ENCODE measurements around the gene ERCC4. TPM values are rescaled to one million over a fixed set of nuclear protein-coding genes. Genes with fewer than 3 reads are reported as not detected.

The ERCC4 gene
- total RNA-seq, 1 donor from 2014 or later, result 11.4 TPM

DNA sequence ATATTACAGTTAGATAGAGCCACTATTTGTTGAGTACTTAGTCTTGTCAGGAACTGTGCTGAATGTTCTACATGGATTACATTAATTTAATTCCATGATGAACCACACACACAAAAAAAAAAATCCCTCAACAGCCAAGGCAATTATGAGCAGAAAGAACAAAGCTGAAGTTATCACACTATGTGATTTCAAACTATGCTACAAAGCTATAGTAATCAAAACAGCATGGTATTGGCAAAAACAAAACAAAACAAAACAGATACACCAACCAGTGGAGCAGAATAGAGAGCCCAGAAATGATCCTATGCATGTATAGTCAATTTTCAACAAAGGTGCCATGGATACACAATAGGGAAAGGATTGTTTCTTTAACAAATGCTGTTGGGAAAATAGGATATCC lies 8.1 kb upstream of the ERCC4 start:
- Histone ChIP-seq H3K4me2 (no peak overlapping the region), H4K20me1 (ENCODE audit: low read depth) (no peaks in the 10 kb centered on the region), H3K4me3 (no peak overlapping the region), H3K27ac (no peak overlapping the region), H3K9ac (no peak overlapping the region), H3K4me1 (no peaks in the 10 kb centered on the region), H3K79me2 (ENCODE audit: low read depth) (no peaks in the 10 kb centered on the region), H3K9me3 (ENCODE audit: low read depth) (no peaks in the 10 kb centered on the region), H3F3A (ENCODE audit: low read depth) (no peaks in the 10 kb centered on the region), H3K27me3 (no peaks in the 10 kb centered on the region), H2AFZ (replicated peaks) (no peak overlapping the region), H3K36me3 (no peaks in the 10 kb centered on the region)
- Mint-ChIP-seq H3K27me3 (ENCODE audit: insufficient read depth, low read depth) (peaks cover 5% of the 10 kb centered on the region), H3K9me3 (peaks cover 16% of the 10 kb centered on the region), H3K4me3 (no peak overlapping the region), H3K27ac (no peak overlapping the region), H3K4me1 (no peaks in the 10 kb centered on the region), H3K36me3 (no peaks in the 10 kb centered on the region)
- no peak for DNase-seq (ENCODE audit: low spot score)
- TF ChIP-seq EZH2phosphoT487 (IDR thresholded peaks at IDR 0.05) (no peak), EZH2 (IDR thresholded peaks at IDR 0.05) (no peak)
- TF ChIP-seq, protein P1, sequence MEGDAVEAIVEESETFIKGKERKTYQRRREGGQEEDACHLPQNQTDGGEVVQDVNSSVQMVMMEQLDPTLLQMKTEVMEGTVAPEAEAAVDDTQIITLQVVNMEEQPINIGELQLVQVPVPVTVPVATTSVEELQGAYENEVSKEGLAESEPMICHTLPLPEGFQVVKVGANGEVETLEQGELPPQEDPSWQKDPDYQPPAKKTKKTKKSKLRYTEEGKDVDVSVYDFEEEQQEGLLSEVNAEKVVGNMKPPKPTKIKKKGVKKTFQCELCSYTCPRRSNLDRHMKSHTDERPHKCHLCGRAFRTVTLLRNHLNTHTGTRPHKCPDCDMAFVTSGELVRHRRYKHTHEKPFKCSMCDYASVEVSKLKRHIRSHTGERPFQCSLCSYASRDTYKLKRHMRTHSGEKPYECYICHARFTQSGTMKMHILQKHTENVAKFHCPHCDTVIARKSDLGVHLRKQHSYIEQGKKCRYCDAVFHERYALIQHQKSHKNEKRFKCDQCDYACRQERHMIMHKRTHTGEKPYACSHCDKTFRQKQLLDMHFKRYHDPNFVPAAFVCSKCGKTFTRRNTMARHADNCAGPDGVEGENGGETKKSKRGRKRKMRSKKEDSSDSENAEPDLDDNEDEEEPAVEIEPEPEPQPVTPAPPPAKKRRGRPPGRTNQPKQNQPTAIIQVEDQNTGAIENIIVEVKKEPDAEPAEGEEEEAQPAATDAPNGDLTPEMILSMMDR (IDR thresholded peaks at IDR 0.05), result no peak

DNA sequence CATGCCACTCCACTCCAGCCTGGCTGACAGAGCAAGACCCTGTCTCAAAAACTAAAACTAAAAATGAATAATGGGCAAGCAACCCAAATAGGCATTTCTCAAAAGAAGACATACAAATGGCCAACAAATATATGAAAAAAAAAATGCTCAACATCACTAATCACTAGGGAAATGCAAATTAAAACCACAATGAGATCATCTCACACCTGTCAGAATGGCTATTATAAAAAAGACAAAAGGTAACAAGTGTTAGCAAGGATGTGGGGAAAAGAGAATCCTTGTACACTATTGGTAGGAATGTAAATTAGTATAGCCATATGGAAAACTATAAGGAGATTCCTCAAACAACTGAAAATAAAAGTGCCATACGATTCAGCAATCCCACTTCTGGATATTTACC lies 7.1 kb upstream of the ERCC4 start:
- no peaks in the 10 kb centered on the region for H3K4me1 Mint-ChIP-seq
- H4K20me1 ChIP-seq (ENCODE audit: low read depth), result no peaks in the 10 kb centered on the region
- peaks cover 5% of the 10 kb centered on the region for H3K27me3 Mint-ChIP-seq (ENCODE audit: insufficient read depth, low read depth)
- no peaks in the 10 kb centered on the region for H3K4me1 ChIP-seq
- no peak overlapping the region for H2AFZ ChIP-seq (replicated peaks)
- H3K9me3 Mint-ChIP-seq, result peaks cover 16% of the 10 kb centered on the region
- no peak overlapping the region for H3K4me3 Mint-ChIP-seq
- H3K27ac ChIP-seq, result no peak overlapping the region
- H3K27ac Mint-ChIP-seq, result no peak overlapping the region
- H3K36me3 Mint-ChIP-seq, result no peaks in the 10 kb centered on the region
- no peak overlapping the region for H3K4me3 ChIP-seq
- DNase-seq (ENCODE audit: low spot score), result no peak
- no peak overlapping the region for H3K4me2 ChIP-seq
- no peaks in the 10 kb centered on the region for H3F3A ChIP-seq (ENCODE audit: low read depth)
- no peaks in the 10 kb centered on the region for H3K36me3 ChIP-seq
- no peaks in the 10 kb centered on the region for H3K9me3 ChIP-seq (ENCODE audit: low read depth)
- no peak for TF ChIP-seq EZH2phosphoT487 (IDR thresholded peaks at IDR 0.05)
- TF ChIP-seq EZH2 (IDR thresholded peaks at IDR 0.05), result no peak
- TF ChIP-seq, protein P1 (IDR thresholded peaks at IDR 0.05), result no peak
- no peak overlapping the region for H3K9ac ChIP-seq
- no peaks in the 10 kb centered on the region for H3K79me2 ChIP-seq (ENCODE audit: low read depth)
- no peaks in the 10 kb centered on the region for H3K27me3 ChIP-seq

DNA sequence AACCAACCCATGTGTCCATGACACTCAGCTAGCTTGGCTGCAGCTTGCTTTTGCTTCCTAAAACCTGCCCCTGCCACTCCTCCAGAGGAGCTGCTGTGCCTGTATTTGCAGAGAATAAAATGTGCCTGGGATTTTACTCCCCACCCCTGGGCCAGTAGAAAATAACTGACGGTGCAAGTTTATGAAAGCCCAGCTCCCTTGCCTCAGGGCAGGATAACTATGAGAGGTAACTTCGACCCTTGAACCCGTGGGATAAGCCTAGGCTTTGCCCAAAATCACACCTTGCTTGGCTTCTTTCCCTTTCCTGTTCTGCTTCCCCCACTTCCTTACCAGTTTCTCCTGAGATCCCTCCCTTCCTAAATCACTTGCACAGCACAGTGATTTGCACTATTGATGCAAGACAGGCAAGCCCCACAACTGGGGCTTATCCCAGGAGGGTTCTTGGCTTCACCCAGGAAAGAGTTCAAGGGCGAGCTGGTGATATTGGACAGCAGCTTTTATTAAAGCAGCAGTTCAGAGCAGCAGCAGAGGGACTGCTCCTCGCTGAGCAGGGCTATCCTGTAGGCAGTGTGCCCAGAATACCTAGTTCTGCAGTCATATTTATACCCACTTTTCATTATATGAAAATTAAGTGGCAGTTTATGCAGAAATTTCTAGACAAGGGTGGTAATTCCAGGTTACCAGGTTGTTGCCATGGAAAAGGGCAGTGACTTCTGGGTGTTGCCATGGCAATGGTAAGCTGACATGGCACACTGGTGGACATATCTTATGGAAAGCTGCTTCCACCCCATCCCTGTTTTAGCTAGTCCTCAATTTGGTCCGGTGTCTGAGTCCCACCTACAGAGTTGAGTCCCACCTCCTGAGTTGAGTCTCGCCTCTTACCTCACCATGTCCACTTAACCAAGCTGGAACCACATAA lies 6.3 kb upstream of the ERCC4 start:
- no peaks in the 10 kb centered on the region for H3K36me3 ChIP-seq
- Mint-ChIP-seq H3K27ac (no peak overlapping the region), H3K27me3 (ENCODE audit: insufficient read depth, low read depth) (peaks cover 5% of the 10 kb centered on the region), H3K4me3 (no peak overlapping the region), H3K4me1 (peaks cover 3% of the 10 kb centered on the region), H3K9me3 (peaks cover 16% of the 10 kb centered on the region), H3K36me3 (no peaks in the 10 kb centered on the region)
- no peaks in the 10 kb centered on the region for H4K20me1 ChIP-seq (ENCODE audit: low read depth)
- H3K4me1 ChIP-seq, result no peaks in the 10 kb centered on the region
- H3K27ac ChIP-seq, result no peak overlapping the region
- no peak overlapping the region for H3K9ac ChIP-seq
- H3K4me2 ChIP-seq, result no peak overlapping the region
- no peak for DNase-seq (ENCODE audit: low spot score)
- no peaks in the 10 kb centered on the region for H3K9me3 ChIP-seq (ENCODE audit: low read depth)
- TF ChIP-seq, protein P1 (IDR thresholded peaks at IDR 0.05), result no peak
- TF ChIP-seq EZH2 (IDR thresholded peaks at IDR 0.05), result no peak
- no peak for TF ChIP-seq EZH2phosphoT487 (IDR thresholded peaks at IDR 0.05)
- H3K4me3 ChIP-seq, result no peak overlapping the region
- H2AFZ ChIP-seq (replicated peaks), result no peak overlapping the region
- no peaks in the 10 kb centered on the region for H3K27me3 ChIP-seq
- no peaks in the 10 kb centered on the region for H3K79me2 ChIP-seq (ENCODE audit: low read depth)
- peaks cover 6% of the 10 kb centered on the region for H3F3A ChIP-seq (ENCODE audit: low read depth)

Measured in neural progenitor cell (in vitro differentiated cells).